ENCODE results near the gene NXN.

DNA sequence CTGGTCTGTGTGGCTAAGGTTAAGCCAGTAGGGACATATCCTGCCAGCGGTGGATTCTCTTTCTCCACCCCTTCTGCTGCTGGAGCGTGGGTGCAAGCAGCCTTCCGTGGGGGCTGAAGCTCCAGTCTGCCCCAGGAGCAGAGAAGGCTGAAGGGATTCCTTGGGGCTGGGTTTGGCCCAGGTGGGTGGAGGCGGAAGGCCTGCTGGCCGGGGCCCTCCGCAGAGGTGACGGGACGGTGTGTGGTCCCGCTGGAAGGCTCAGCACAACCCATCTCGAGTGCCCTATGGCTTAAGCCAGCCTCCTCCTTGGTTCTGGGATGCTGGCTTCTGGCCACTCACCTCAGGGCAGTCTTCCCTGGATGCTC, 30.5 kb upstream of the NXN start:
- no peak for TF ChIP-seq SUZ12 (IDR thresholded peaks at IDR 0.05; ENCODE audit: extremely low read depth, insufficient read depth, insufficient read length)
- no peak for TF ChIP-seq ZNF274 (IDR thresholded peaks at IDR 0.05; ENCODE audit: low read depth, low read length)

Data from NT2/D1 (cell line).